Coronary artery (tissue), 2 donors: Measurements from ENCODE around the gene NNT.
A peak's percentile ranks its signal among the peaks of the same experiment; 100 is the strongest.
"Not testable (repeated sequence)": the region's sequence is repeated elsewhere in the genome, so short reads cannot be mapped to it uniquely, and the experiment has no call there.

Source experiments
- DNase-seq: peaks from one replicate; pipeline ENCODE4 v3.0.0-alpha.2; 2017; ENCODE audit warnings: low spot score
- H3K27ac ChIP-seq, 2 donors: fragments of 200-600 bp; sonication (generic); one replicate each; pipeline ENCODE4 v1.5.1; 2016 to 2019
- H3K4me3 ChIP-seq: fragments of 200-600 bp; sonication (generic); 2 replicates; pipeline ENCODE4 v1.5.1; 2016; ENCODE audit warnings: mild to moderate bottlenecking, moderate library complexity
- TF ChIP-seq, protein P1 (sequence below): fragments of 200-600 bp; sonication (generic); IDR thresholded peaks from one replicate; pipeline ENCODE4 v1.5.1; 2019; ENCODE audit warnings: antibody characterized with exemption

The NNT gene

DNA sequence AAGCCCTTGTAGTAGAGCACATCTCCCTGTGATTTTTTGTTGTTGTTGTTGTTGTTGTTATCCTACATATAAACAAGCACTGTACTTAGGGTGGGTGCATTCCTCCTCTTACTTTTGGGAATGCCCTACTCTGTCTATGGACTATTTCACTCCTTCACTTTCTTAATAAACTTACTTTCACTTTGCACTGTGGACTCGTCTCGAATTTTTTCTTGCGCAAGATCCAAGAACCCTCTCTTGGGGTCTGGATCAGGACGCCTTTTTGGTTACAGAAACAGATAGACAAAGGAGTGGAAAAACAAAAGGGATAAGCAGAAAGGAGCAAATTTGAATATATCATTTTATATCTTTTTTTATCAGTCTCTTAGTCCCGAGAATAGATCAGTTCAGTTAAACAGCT is 31.7 kb upstream of the NNT start:
- TF ChIP-seq, protein P1, sequence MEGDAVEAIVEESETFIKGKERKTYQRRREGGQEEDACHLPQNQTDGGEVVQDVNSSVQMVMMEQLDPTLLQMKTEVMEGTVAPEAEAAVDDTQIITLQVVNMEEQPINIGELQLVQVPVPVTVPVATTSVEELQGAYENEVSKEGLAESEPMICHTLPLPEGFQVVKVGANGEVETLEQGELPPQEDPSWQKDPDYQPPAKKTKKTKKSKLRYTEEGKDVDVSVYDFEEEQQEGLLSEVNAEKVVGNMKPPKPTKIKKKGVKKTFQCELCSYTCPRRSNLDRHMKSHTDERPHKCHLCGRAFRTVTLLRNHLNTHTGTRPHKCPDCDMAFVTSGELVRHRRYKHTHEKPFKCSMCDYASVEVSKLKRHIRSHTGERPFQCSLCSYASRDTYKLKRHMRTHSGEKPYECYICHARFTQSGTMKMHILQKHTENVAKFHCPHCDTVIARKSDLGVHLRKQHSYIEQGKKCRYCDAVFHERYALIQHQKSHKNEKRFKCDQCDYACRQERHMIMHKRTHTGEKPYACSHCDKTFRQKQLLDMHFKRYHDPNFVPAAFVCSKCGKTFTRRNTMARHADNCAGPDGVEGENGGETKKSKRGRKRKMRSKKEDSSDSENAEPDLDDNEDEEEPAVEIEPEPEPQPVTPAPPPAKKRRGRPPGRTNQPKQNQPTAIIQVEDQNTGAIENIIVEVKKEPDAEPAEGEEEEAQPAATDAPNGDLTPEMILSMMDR, result no peak
- DNase-seq, result no peak
- peak overlapping the region; percentile 48 for H3K4me3 ChIP-seq
- H3K27ac ChIP-seq, result peak overlapping the region; percentile 52 to 59

DNA sequence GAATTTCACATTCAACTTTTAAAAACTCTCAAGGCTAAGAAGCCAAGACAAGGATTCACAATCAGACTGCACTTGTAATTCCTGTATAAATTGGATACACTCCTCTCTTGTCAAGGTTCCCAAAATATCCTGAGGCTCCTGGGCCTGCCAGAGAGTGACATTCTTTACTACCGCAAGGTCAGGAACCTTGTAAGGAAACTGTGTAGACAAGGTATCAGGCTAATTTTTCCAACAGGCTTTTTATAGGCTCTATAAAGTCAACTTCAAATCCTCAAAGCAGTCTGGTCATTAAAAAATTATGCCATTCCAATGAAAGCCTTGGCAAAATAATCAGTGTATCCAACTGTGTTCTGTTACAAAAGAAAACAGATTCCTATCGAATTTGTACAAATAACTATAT is 30.6 kb upstream of the NNT start:
- peak overlapping the region; percentile 7 to 23 for H3K27ac ChIP-seq
- TF ChIP-seq, protein P1, result no peak
- no peak for DNase-seq
- H3K4me3 ChIP-seq, result no peak overlapping the region

DNA sequence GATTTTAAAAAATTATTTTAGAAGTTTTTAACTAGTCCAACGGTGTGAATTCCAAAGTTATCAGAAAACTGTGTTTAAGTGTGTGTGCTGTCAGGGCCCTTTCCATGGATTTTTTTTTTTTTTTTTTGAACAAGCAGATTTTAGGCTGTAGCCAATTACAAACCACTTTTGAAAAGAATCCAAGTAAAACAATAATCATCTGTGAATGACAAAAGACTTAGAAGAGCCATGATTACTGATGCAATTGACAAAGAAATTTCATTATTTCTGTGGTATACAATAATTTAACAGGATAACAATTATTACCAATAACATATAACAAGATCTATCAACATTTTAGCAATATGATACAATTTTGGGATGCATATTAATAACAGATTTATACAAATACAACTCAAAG is 29.9 kb upstream of the NNT start:
- TF ChIP-seq, protein P1, result no peak
- H3K4me3 ChIP-seq, result no peak overlapping the region
- DNase-seq, result no peak
- peak overlapping the region in 1 of 2 donors; percentile 26 for H3K27ac ChIP-seq

DNA sequence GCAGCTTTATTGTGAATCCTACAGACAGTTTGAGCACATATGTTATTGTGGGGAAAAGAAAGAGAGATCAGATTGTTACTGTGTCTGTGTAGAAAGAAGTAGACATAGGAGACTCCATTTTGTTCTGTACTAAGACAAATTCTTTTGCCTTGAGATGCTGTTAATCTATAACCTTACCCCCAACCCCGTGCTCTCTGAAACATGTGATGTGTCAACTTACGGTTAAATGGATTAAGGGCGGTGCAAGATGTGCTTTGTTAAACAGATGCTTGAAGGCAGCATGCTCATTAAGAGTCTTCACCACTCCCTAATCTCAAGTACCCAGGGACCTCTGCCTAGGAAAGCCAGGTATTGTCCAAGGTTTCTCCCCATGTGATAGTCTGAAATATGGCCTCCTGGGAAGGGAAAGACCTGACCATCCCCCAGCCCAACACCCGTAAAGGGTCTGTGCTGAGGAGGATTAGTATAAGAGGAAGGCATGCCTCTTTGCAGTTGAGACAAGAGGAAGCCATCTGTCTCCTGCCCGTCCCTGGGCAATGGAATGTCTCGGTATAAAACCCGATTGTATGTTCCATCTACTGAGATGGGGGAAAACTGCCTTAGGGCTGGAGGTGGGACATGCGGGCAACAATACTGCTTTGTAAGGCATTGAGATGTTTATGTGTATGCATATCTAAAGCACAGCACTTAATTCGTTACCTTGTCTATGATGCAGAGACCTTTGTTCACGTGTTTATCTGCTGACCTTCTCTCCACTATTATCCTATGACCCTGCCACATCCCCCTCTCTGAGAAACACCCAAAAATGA is 22.4 kb upstream of the NNT start:
- DNase-seq, H3K27ac ChIP-seq, H3K4me3 ChIP-seq: not testable (repeated sequence)

DNA sequence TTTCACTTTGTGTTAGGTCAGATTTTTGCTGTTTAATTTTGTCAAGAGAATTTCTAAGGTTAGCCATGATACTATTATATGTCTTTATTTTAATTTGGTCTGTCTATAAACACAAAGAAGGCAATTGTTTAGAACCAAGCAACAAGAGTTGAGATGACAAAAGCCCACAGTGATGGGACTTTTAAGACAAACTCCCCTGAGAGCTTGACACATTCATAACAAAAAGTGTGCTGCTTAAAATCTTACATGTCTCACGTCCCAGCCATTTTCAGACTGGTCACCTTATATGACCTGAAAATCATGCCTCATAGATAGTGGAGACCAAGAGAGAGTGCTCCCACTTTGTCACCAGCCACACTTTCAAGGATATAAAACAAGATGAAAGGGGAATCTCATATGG is 21.6 kb upstream of the NNT start:
- no peak for DNase-seq
- TF ChIP-seq, protein P1, result no peak
- no peak overlapping the region for H3K27ac ChIP-seq
- no peak overlapping the region for H3K4me3 ChIP-seq

DNA sequence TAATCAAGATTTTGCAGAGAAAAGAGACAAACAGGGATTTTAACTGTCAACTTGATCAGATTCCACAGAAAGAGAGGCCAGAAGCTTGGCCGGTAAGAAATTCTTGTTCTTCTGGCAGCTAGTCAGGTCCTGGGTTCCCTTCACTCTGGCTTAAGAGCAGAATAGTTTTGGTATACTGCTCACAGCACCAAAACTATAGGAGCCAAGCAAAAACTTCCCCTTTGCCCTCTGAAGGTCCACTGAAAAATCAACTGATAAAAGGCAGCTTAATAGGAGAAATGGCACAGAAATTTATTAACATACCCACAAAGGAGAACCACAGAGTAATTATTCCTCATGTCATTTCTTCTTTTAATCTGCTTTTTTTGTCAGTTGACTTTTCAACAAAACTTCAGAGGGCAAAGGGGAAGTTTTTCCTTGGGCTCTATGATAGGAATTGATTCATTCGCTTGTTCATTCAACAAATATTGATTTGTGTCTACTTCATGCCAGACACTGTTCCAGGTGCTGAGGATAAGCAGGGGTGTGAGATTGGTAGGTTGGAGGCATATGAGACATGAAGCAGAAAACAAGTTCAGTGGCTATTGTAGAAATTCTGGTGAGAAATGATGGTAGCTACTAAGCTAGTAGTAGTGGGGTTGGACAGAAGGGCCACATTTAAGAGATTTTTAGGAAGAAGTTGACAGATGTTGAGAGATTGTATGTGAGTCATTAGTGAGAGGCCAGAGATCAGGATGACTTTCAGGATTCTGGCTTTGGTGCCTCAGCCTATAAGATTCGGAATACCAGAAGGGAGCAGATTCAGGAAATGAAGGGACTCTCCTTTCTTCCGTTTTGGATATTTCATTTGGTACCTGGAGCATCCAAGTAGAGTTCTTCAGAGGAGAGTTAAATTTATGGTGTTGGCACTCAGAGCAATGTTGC is 20.6 kb upstream of the NNT start:
- TF ChIP-seq, protein P1, result no peak
- Histone ChIP-seq H3K27ac (no peak overlapping the region), H3K4me3 (no peak overlapping the region)
- no peak for DNase-seq

DNA sequence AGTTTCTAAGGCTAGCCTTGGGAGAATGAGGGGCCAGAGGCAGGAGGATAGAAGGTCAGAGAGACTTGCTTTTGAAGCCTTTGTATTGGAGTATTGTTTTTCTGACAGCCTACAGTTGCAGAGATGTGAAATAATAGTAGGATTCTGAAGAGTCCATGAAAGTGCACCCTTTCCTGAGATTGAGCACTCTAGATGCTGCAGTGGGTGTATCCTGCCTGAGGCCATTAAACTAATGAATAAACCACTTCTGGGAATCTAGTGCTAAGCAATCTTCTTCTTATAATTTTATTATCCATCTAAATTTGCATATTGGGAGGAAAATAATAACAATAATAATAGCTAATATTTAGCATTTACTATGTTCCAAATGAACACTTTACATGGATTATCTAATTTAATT is 19.3 kb upstream of the NNT start:
- Histone ChIP-seq H3K27ac (no peak overlapping the region), H3K4me3 (no peak overlapping the region)
- DNase-seq, result no peak
- TF ChIP-seq, protein P1, result no peak
